ENCODE data around the gene SYT17.

SYT17 gene

GRCh38 chr16:19236561-19237209 lies 68.6 kb downstream of the SYT17 start:
- Histone ChIP-seq H2BK5ac (ENCODE audit: low read length) (no peak overlapping the region), H4K91ac (ENCODE audit: low read depth, low read length, poor library complexity) (no peak overlapping the region), H3K9ac (ENCODE audit: low read depth, low read length, poor library complexity) (no peak overlapping the region), H2BK120ac (ENCODE audit: low read depth, low read length) (no peak overlapping the region), H2AK5ac (ENCODE audit: low read depth, low read length) (no peak overlapping the region), H3K4me1 (ENCODE audit: control insufficient read depth in 2 of 2, insufficient read depth in 1 of 2, low read depth in 1 of 2, low read length in 2 of 2) (no peaks in the 10 kb centered on the region), H3K79me1 (ENCODE audit: low read depth, low read length) (peaks cover 2% of the 10 kb centered on the region), H3K27ac (replicated peaks; ENCODE audit: low read length) (no peak overlapping the region), H3K9me3 (replicated peaks in 1 of 2; ENCODE audit: control insufficient read depth in 2 of 2, insufficient read depth in 1 of 2, low read depth in 1 of 2, low read length in 2 of 2) (peaks cover 3 to 6% of the 10 kb centered on the region in 2 donors), H3K4ac (ENCODE audit: low read length) (no peak overlapping the region), H3K27me3 (ENCODE audit: control insufficient read depth in 3 of 3, insufficient read depth in 3 of 3, low read depth in 1 of 3, low read length in 3 of 3) (no peaks in the 10 kb centered on the region), H4K8ac (ENCODE audit: low read depth, low read length) (no peak overlapping the region), H3K4me3 (ENCODE audit: low read length in 2 of 2) (no peak overlapping the region), H2BK15ac (ENCODE audit: low read length) (no peak overlapping the region), H3K36me3 (replicated peaks in 1 of 2; ENCODE audit: control insufficient read depth in 2 of 2, insufficient read depth in 2 of 2, low read length in 2 of 2) (peaks cover 0 to 2% of the 10 kb centered on the region in 2 donors), H2AFZ (ENCODE audit: low read length) (no peak overlapping the region), H3K14ac (ENCODE audit: low read length) (no peak overlapping the region), H3K4me2 (ENCODE audit: insufficient read depth, low read length, poor library complexity, severe bottlenecking) (no peak overlapping the region), H3K23ac (ENCODE audit: low read depth, low read length, poor library complexity) (no peak overlapping the region), H3K18ac (ENCODE audit: low read length) (no peak overlapping the region), H2BK12ac (ENCODE audit: low read length) (no peak overlapping the region)
- no CpG with 5 or more reads among the region's 4 CpGs for WGBS, 2 donors (ENCODE audit: extremely low coverage in 2 of 2, insufficient read length in 2 of 2, insufficient replicate concordance in 1 of 2)
- DNase-seq (ENCODE audit: low spot score) = no peak

GRCh38 chr16:19238406-19238805 lies 70.4 kb downstream of the SYT17 start:
- Histone ChIP-seq H3K14ac (ENCODE audit: low read length) (no peak overlapping the region), H2BK15ac (ENCODE audit: low read length) (no peak overlapping the region), H3K36me3 (replicated peaks in 1 of 2; ENCODE audit: control insufficient read depth in 2 of 2, insufficient read depth in 2 of 2, low read length in 2 of 2) (peaks cover 0 to 2% of the 10 kb centered on the region in 2 donors), H2BK5ac (ENCODE audit: low read length) (no peak overlapping the region), H3K4me1 (ENCODE audit: control insufficient read depth in 2 of 2, insufficient read depth in 1 of 2, low read depth in 1 of 2, low read length in 2 of 2) (no peaks in the 10 kb centered on the region), H3K4me3 (ENCODE audit: low read length in 2 of 2) (no peak overlapping the region), H3K9ac (ENCODE audit: low read depth, low read length, poor library complexity) (no peak overlapping the region), H2AFZ (ENCODE audit: low read length) (no peak overlapping the region), H2AK5ac (ENCODE audit: low read depth, low read length) (no peak overlapping the region), H3K27ac (replicated peaks; ENCODE audit: low read length) (no peak overlapping the region), H3K4ac (ENCODE audit: low read length) (no peak overlapping the region), H4K91ac (ENCODE audit: low read depth, low read length, poor library complexity) (no peak overlapping the region), H3K18ac (ENCODE audit: low read length) (no peak overlapping the region), H3K23ac (ENCODE audit: low read depth, low read length, poor library complexity) (no peak overlapping the region), H3K4me2 (ENCODE audit: insufficient read depth, low read length, poor library complexity, severe bottlenecking) (no peak overlapping the region), H2BK120ac (ENCODE audit: low read depth, low read length) (no peak overlapping the region), H3K27me3 (ENCODE audit: control insufficient read depth in 3 of 3, insufficient read depth in 3 of 3, low read depth in 1 of 3, low read length in 3 of 3) (no peaks in the 10 kb centered on the region), H3K79me1 (ENCODE audit: low read depth, low read length) (peaks cover 2% of the 10 kb centered on the region), H2BK12ac (ENCODE audit: low read length) (no peak overlapping the region), H3K9me3 (replicated peaks in 1 of 2; ENCODE audit: control insufficient read depth in 2 of 2, insufficient read depth in 1 of 2, low read depth in 1 of 2, low read length in 2 of 2) (peaks cover 3 to 6% of the 10 kb centered on the region in 2 donors), H4K8ac (ENCODE audit: low read depth, low read length) (no peak overlapping the region)
- WGBS, 2 donors (ENCODE audit: extremely low coverage in 2 of 2, insufficient read length in 2 of 2, insufficient replicate concordance in 1 of 2) = no CpG with 5 or more reads among the region's 4 CpGs
- no peak for DNase-seq (ENCODE audit: low spot score)

GRCh38 chr16:19239511-19240155 lies 71.6 kb downstream of the SYT17 start:
- no CpG with 5 or more reads among the region's 13 CpGs for WGBS, 2 donors (ENCODE audit: extremely low coverage in 2 of 2, insufficient read length in 2 of 2, insufficient replicate concordance in 1 of 2)

GRCh38 chr16:19240494-19240893 lies 72.5 kb downstream of the SYT17 start:
- no peak for DNase-seq (ENCODE audit: low spot score)
- H2BK5ac ChIP-seq (ENCODE audit: low read length) = no peak overlapping the region
- peaks cover 3 to 4% of the 10 kb centered on the region in 2 donors for H3K9me3 ChIP-seq (replicated peaks in 1 of 2; ENCODE audit: control insufficient read depth in 2 of 2, insufficient read depth in 1 of 2, low read depth in 1 of 2, low read length in 2 of 2)
- peak overlapping the region; percentile 77 for H3K18ac ChIP-seq (ENCODE audit: low read length)
- no peak overlapping the region for H4K8ac ChIP-seq (ENCODE audit: low read depth, low read length)
- peak overlapping the region; percentile 28 for H2AK5ac ChIP-seq (ENCODE audit: low read depth, low read length)
- no peaks in the 10 kb centered on the region for H3K27me3 ChIP-seq (ENCODE audit: control insufficient read depth in 3 of 3, insufficient read depth in 3 of 3, low read depth in 1 of 3, low read length in 3 of 3)
- no peak overlapping the region for H2AFZ ChIP-seq (ENCODE audit: low read length)
- no peaks in the 10 kb centered on the region for H3K4me1 ChIP-seq (ENCODE audit: control insufficient read depth in 2 of 2, insufficient read depth in 1 of 2, low read depth in 1 of 2, low read length in 2 of 2)
- no peak overlapping the region for H3K4ac ChIP-seq (ENCODE audit: low read length)
- no peak overlapping the region for H3K9ac ChIP-seq (ENCODE audit: low read depth, low read length, poor library complexity)
- peaks cover 2% of the 10 kb centered on the region for H3K79me1 ChIP-seq (ENCODE audit: low read depth, low read length)
- no CpG with 5 or more reads among the region's 7 CpGs for WGBS, 2 donors (ENCODE audit: extremely low coverage in 2 of 2, insufficient read length in 2 of 2, insufficient replicate concordance in 1 of 2)
- no peak overlapping the region for H3K4me2 ChIP-seq (ENCODE audit: insufficient read depth, low read length, poor library complexity, severe bottlenecking)
- no peak overlapping the region for H3K23ac ChIP-seq (ENCODE audit: low read depth, low read length, poor library complexity)
- H2BK12ac ChIP-seq (ENCODE audit: low read length) = no peak overlapping the region
- no peak overlapping the region for H3K4me3 ChIP-seq (ENCODE audit: low read length in 2 of 2)
- no peak overlapping the region for H2BK120ac ChIP-seq (ENCODE audit: low read depth, low read length)
- H3K27ac ChIP-seq (replicated peaks; ENCODE audit: low read length) = no peak overlapping the region
- no peak overlapping the region for H4K91ac ChIP-seq (ENCODE audit: low read depth, low read length, poor library complexity)
- no peak overlapping the region for H2BK15ac ChIP-seq (ENCODE audit: low read length)
- no peaks in the 10 kb centered on the region for H3K36me3 ChIP-seq (replicated peaks in 1 of 2; ENCODE audit: control insufficient read depth in 2 of 2, insufficient read depth in 2 of 2, low read length in 2 of 2)
- H3K14ac ChIP-seq (ENCODE audit: low read length) = peak overlapping the region; percentile 23

More at GRCh38 chr16:19239511-19240155, 71.6 kb downstream of the SYT17 start:
- Histone ChIP-seq H4K8ac (ENCODE audit: low read depth, low read length) (no peak overlapping the region), H2AK5ac (ENCODE audit: low read depth, low read length) (no peak overlapping the region), H2BK15ac (ENCODE audit: low read length) (no peak overlapping the region), H2BK5ac (ENCODE audit: low read length) (no peak overlapping the region), H3K27ac (replicated peaks; ENCODE audit: low read length) (no peak overlapping the region), H2AFZ (ENCODE audit: low read length) (no peak overlapping the region), H4K91ac (ENCODE audit: low read depth, low read length, poor library complexity) (no peak overlapping the region), H3K4me2 (ENCODE audit: insufficient read depth, low read length, poor library complexity, severe bottlenecking) (no peak overlapping the region), H3K4me3 (ENCODE audit: low read length in 2 of 2) (no peak overlapping the region), H3K23ac (ENCODE audit: low read depth, low read length, poor library complexity) (peak overlapping the region; percentile 83), H3K27me3 (ENCODE audit: control insufficient read depth in 3 of 3, insufficient read depth in 3 of 3, low read depth in 1 of 3, low read length in 3 of 3) (no peaks in the 10 kb centered on the region), H3K14ac (ENCODE audit: low read length) (no peak overlapping the region), H3K9me3 (replicated peaks in 1 of 2; ENCODE audit: control insufficient read depth in 2 of 2, insufficient read depth in 1 of 2, low read depth in 1 of 2, low read length in 2 of 2) (peaks cover 3 to 6% of the 10 kb centered on the region in 2 donors), H3K9ac (ENCODE audit: low read depth, low read length, poor library complexity) (no peak overlapping the region), H3K18ac (ENCODE audit: low read length) (peak overlapping the region; percentile 58), H3K4ac (ENCODE audit: low read length) (peak overlapping the region; percentile 24), H3K79me1 (ENCODE audit: low read depth, low read length) (peaks cover 2% of the 10 kb centered on the region), H3K36me3 (replicated peaks in 1 of 2; ENCODE audit: control insufficient read depth in 2 of 2, insufficient read depth in 2 of 2, low read length in 2 of 2) (peaks cover 0 to 2% of the 10 kb centered on the region in 2 donors), H2BK120ac (ENCODE audit: low read depth, low read length) (no peak overlapping the region), H2BK12ac (ENCODE audit: low read length) (peak overlapping the region; percentile 28), H3K4me1 (ENCODE audit: control insufficient read depth in 2 of 2, insufficient read depth in 1 of 2, low read depth in 1 of 2, low read length in 2 of 2) (no peaks in the 10 kb centered on the region)
- no peak for DNase-seq (ENCODE audit: low spot score)
